Spleen (tissue), 11 donors: Measurements from ENCODE around the gene SMC4. TPM values are rescaled to one million over a fixed set of nuclear protein-coding genes. Genes with fewer than 3 reads are reported as not detected.

ENCODE experiments used
- DNase-seq: peaks from one replicate; pipeline ENCODE4 v3.0.0-alpha.2; 2020
- H3K27ac ChIP-seq, 8 donors: fragments of 200-600 bp; sonication (generic) in 7 of 8; 1 replicate in 4 of 8; 2 replicates in 4 of 8; pipeline versions ENCODE4 v1.5.0 to v1.8.0; 2016 to 2021; ENCODE audit warnings: inconsistent platforms in 4 of 8, mild to moderate bottlenecking in 4 of 8, moderate library complexity in 1 of 8
- H3K27me3 ChIP-seq, 7 donors: fragments of 200-600 bp; sonication (generic) in 6 of 7; replicated peaks in 1 of 7; 1 replicate in 4 of 7; 2 replicates in 3 of 7; pipeline versions ENCODE4 v1.5.0 to v1.8.0; 2016 to 2021; ENCODE audit warnings: inconsistent platforms in 3 of 7, mild to moderate bottlenecking in 1 of 7
- H3K36me3 ChIP-seq, 6 donors: fragments of 200-600 bp; sonication (generic) in 5 of 6; 1 replicate in 4 of 6; 2 replicates in 2 of 6; pipeline versions ENCODE4 v1.5.0 to v1.8.0; 2016 to 2021; ENCODE audit warnings: inconsistent platforms in 2 of 6
- H3K4me1 ChIP-seq, 6 donors: fragments of 200-600 bp; sonication (generic) in 5 of 6; 1 replicate in 3 of 6; 2 replicates in 3 of 6; pipeline versions ENCODE4 v1.5.0 to v1.8.0; 2016 to 2021; ENCODE audit warnings: inconsistent platforms in 3 of 6
- H3K4me3 ChIP-seq, 8 donors: fragments of 200-600 bp; sonication (generic) in 7 of 8; 1 replicate in 4 of 8; 2 replicates in 4 of 8; pipeline versions ENCODE4 v1.5.0 to v1.8.0; 2016 to 2021; ENCODE audit warnings: inconsistent platforms in 4 of 8, mild to moderate bottlenecking in 4 of 8, moderate library complexity in 2 of 8
- H3K9me3 ChIP-seq, 8 donors: fragments of 200-600 bp; sonication (generic) in 7 of 8; 1 replicate in 4 of 8; 2 replicates in 4 of 8; pipeline versions ENCODE4 v1.5.0 to v1.8.0; 2016 to 2021; ENCODE audit warnings: inconsistent platforms in 4 of 8
- POLR2A ChIP-seq, 3 donors: fragments of 450-650 bp; IDR thresholded peaks; one replicate each; pipeline ENCODE4 v1.5.1; 2017; ENCODE audit warnings: antibody characterized with exemption in 3 of 3, mild to moderate bottlenecking in 1 of 3
- POLR2AphosphoS5 ChIP-seq, 3 donors: sonication (generic); formaldehyde crosslinking; IDR thresholded peaks; one replicate each; pipeline ENCODE4 v1.5.1; 2017; ENCODE audit warnings: antibody characterized with exemption in 3 of 3
- WGBS, 5 donors: extraction: QIAGEN DNeasy Blood & Tissue Kit in 3 of 5; methylation state at CpG; one replicate each; pipeline versions ENCODE4 v1.1.5 to v1.1.7; 2013 to 2018; 5-methylcytosine and 5-hydroxymethylcytosine counted together
- intact Hi-C: fragments of 100-400 bp; cut with DNase I; formaldehyde crosslinking; loops from one replicate; pipeline ENCODE4 v1.15.0; 2023; ENCODE audit warnings: low total_unique reads
- polyA plus RNA-seq, 3 donors: library from polyadenylated mRNA; stranded (reverse); fragments of 200-250 nt; gene quantifications; one replicate each; pipeline ENCODE4 v1.2.1, GENCODE V29; 2013
- total RNA-seq, 7 donors: library from RNA; depleted of rRNA in 3 of 7; stranded (reverse); fragments of >200 nt in 3 of 7; fragmentation: NEBNext Ultra II Directional in 4 of 7; extraction: Animal tissue kit (Norgen Biotek cat#: 25700) in 4 of 7; gene quantifications; one replicate each; pipeline versions ENCODE4 v1.1.0 to v1.2.1, GENCODE V29; 2016 to 2021
- TF ChIP-seq, protein P1 (sequence below), 11 experiments: fragments of 200-600 bp in 7 of 11; fragments of 450-650 bp in 4 of 11; sonication (generic) in 4 of 11; IDR thresholded peaks in 8 of 11; conservative IDR thresholded peaks in 3 of 11; 1 replicate in 7 of 11; 2 replicates in 4 of 11; pipeline versions ENCODE4 v1.4.0 to v1.8.0; 2016 to 2021; ENCODE audit warnings: antibody characterized with exemption in 11 of 11, inconsistent platforms in 4 of 11, mild to moderate bottlenecking in 1 of 11
- donor health status: healthy with polysubstance abuse.
- donor health status: DM: no; HTN: no; CAD: no; lungs with moderate emphysema.
- donor health status: DM: no; HTN: no; CAD: no.
- donor health status: Bipolar disorder and iron deficiency.
- donor health status: healthy.
- donor health status: DM: no; HTN: no; CAD: no.
- donor health status: DM: yes; HTN: yes; CAD: no.

Gene SMC4
- total and polyA plus RNA-seq, 10 donors, result 21.2 to 112 (median 52.0) TPM

DNA sequence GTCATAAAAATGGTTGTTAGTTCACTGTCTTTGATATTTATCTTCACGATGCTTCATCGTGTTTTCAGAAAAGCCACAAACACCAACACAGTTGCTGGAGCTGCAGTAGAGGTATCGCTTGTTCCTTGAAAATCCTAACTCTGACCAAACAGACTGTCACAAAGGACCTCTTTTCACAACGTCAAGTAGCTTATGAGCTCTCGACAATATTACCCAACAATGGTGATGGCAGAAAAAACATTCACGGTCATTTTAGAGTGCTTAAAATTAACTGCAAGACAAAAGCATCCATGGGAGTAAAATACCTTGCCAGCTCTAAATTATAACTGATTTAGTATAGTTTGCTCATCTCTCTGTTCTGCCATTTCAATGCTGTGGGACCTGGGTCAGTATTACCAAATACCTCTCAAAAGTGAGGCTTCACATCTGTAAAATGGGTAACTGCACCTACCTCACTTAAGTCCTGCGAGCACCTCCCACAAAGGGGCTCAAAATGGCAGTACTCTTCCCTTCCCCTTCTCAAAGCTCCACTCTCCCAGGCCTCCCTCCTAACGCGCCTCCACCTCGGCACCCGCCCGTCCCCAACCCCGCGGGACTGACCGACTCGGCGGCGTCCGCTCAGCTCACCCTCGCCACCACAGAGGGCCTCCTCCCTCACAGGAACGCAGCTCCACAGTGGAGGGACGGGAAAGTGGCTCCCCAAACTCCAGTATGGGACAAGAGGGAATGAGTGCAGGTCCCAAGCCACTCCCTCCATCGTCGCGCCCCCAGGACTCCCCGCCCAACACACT lies 49.6 kb downstream of the SMC4 start:
- 2 to 5% (median 3%) methylated on average over 20 to 26 of the region's 26 CpGs for WGBS, 5 donors
- peak; percentile 92 for DNase-seq

DNA sequence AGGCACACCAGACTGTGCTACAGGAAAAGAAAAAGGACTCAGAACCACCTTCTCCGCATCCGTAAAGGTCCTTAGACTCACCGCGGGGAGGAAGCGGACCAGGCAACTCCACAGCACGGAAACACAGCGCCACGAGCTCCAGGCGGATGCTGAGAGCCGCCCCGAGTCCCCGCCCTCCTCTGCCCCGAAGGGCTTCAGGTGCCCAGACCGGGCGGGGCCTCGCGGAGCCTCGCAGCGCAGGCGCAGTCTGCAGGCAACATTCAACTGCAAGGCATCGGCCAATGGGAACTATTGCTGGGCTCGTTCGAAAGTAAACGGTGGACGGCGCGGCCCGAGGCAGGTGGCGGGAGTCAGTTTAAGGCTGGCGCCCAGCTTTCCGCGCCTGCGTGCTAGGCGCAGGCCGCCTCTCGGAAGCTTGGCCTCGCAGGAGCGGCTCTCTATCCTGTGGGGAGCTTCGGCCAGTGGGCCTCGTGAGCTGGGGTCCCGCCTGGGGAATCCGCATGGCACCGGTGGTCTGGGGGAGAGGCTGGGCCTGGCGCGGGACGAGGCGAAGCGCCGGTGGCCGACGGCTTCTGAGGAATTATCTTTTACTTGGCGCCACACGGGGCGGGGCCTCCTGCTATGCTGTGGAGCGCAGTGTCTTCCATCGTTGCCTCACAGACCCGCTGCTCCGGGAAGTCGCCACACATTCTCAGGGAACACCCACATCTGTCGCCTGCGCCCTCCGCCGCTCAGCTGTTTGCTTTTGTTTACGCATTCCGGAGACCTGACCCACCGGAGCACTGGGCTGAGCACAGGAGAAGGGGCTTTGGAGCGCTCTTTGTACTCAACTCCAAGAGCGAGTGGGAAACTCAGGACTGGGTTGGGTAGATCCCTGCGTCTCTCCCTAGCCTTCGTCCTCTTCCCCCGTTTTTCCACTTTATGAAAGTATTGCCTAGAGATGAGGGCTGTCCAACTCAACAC lies 50.5 kb downstream of the SMC4 start, which contains the start of gene TRIM59:
Gene TRIM59, minus strand, starts transcription at position 151 of the 963 bp plus-strand sequence. CDS start 10,603 bp downstream, outside the sequence.
- intact Hi-C loops, result no loop called here
- peak; percentile 99 for DNase-seq
- Histone ChIP-seq H3K9me3 (no peaks in the 10 kb centered on the region), H3K27me3 (peaks cover 0 to 7% (median 0%) of the 10 kb centered on the region in 7 donors), H3K4me1 (peaks cover 0 to 42% (median 26%) of the 10 kb centered on the region in 6 donors), H3K27ac (peak within 1 kb of the TSS; percentile 67 to 92 (median 84)), H3K36me3 (peaks cover 0 to 7% (median 0%) of the 10 kb centered on the region in 6 donors), H3K4me3 (peak within 1 kb of the TSS; percentile 44 to 91 (median 64))
- TF ChIP-seq, protein P1, sequence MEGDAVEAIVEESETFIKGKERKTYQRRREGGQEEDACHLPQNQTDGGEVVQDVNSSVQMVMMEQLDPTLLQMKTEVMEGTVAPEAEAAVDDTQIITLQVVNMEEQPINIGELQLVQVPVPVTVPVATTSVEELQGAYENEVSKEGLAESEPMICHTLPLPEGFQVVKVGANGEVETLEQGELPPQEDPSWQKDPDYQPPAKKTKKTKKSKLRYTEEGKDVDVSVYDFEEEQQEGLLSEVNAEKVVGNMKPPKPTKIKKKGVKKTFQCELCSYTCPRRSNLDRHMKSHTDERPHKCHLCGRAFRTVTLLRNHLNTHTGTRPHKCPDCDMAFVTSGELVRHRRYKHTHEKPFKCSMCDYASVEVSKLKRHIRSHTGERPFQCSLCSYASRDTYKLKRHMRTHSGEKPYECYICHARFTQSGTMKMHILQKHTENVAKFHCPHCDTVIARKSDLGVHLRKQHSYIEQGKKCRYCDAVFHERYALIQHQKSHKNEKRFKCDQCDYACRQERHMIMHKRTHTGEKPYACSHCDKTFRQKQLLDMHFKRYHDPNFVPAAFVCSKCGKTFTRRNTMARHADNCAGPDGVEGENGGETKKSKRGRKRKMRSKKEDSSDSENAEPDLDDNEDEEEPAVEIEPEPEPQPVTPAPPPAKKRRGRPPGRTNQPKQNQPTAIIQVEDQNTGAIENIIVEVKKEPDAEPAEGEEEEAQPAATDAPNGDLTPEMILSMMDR (IDR thresholded peaks at IDR 0.05 in 8 of 11, conservative IDR thresholded peaks at IDR 0.05 in 3 of 11), result no peak
- TF ChIP-seq POLR2A (IDR thresholded peaks at IDR 0.05) (peak in 1 of 3 donors; percentile 35), POLR2AphosphoS5 (IDR thresholded peaks at IDR 0.05) (peak; percentile 89 to 92 (median 90))
- 13 to 27% (median 18%) methylated on average over 40 to 71 of the region's 71 CpGs for WGBS, 5 donors

More for the DNA sequence above, 49.6 kb downstream of the SMC4 start:
- peaks cover 0 to 42% (median 26%) of the 10 kb centered on the region in 6 donors for H3K4me1 ChIP-seq
- H3K36me3 ChIP-seq, result peaks cover 0 to 15% (median 0%) of the 10 kb centered on the region in 6 donors
- peaks cover 0 to 7% (median 0%) of the 10 kb centered on the region in 7 donors for H3K27me3 ChIP-seq
- peak overlapping the region; percentile 44 to 91 (median 64) for H3K4me3 ChIP-seq
- intact Hi-C loops, result no loop called here
- H3K9me3 ChIP-seq, result no peaks in the 10 kb centered on the region
- TF ChIP-seq, protein P1 (IDR thresholded peaks at IDR 0.05 in 8 of 11, conservative IDR thresholded peaks at IDR 0.05 in 3 of 11), result peak in 1 of 11 experiments; percentile 7
- TF ChIP-seq POLR2AphosphoS5 (IDR thresholded peaks at IDR 0.05), result no peak
- peak overlapping the region; percentile 67 to 92 (median 84) for H3K27ac ChIP-seq

DNA sequence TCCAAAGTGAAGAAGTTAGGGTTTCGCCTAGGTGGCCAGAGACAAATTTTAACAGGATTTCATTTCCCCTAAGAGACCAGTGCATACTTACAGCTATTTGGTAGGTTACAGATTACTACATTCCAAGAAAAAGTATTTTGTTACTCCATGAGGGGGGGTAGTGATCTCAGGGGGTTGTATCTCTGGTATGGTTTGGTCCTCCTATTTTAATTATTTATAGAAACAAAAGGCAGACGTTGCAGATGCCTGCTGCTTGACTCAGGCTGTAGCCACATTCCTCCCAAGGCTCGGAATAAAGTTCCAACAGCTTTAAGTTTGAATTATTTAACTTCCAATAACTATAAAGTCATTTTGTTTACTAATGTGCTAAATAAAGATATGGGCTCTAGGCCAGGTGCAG lies 51.4 kb downstream of the SMC4 start:
- TF ChIP-seq, protein P1 (IDR thresholded peaks at IDR 0.05 in 8 of 11, conservative IDR thresholded peaks at IDR 0.05 in 3 of 11), result no peak
- no peak for TF ChIP-seq POLR2AphosphoS5 (IDR thresholded peaks at IDR 0.05)
- 85 to 86% (median 86%) methylated on average over 3 of the region's 3 CpGs for WGBS, 5 donors
- Histone ChIP-seq H3K9me3 (no peaks in the 10 kb centered on the region), H3K4me3 (no peak overlapping the region), H3K4me1 (peaks cover 0 to 42% (median 26%) of the 10 kb centered on the region in 6 donors), H3K27me3 (peaks cover 0 to 7% (median 0%) of the 10 kb centered on the region in 7 donors), H3K27ac (no peak overlapping the region), H3K36me3 (peaks cover 0 to 5% (median 0%) of the 10 kb centered on the region in 6 donors)
- DNase-seq, result no peak
- intact Hi-C loops, result no loop called here
